ENCODE results near the gene TMEM53. TPM values are rescaled to one million over a fixed set of nuclear protein-coding genes. Genes with fewer than 3 reads are reported as not detected.

The TMEM53 gene
- 2.4 TPM for total RNA-seq
- polyA plus RNA-seq: 13.2 TPM

GRCh38 chr1:44674113-44675000 lies at the start of gene TMEM53, which contains the start of gene ARMH1:
TSS of gene TMEM53 (minus strand) at chr1:44674481. CDS start at chr1:44674391, 90 bp downstream.
TSS of gene ARMH1 (plus strand) at chr1:44674714. CDS start at chr1:44689698, 14,984 bp downstream.
- Histone ChIP-seq H3K4me3 (ENCODE audit: low read depth, low read length) (peak within 1 kb of the TSS; percentile 51), H3K4me1 (ENCODE audit: insufficient read depth) (no peaks in the 10 kb centered on the region), H3K27ac (ENCODE audit: low read depth) (peak within 1 kb of the TSS; percentile 95), H3K36me3 (ENCODE audit: insufficient read depth) (no peaks in the 10 kb centered on the region)
- peak; percentile 99 for DNase-seq (ENCODE audit: extremely low spot score)
- WGBS: under 1% methylated on average over 56 of the region's 56 CpGs

- no peaks in the 10 kb centered on the region for H3K36me3 ChIP-seq (ENCODE audit: insufficient read depth)
- H3K4me1 ChIP-seq (ENCODE audit: insufficient read depth): no peaks in the 10 kb centered on the region
- no peak overlapping the region for H3K27ac ChIP-seq (ENCODE audit: low read depth)
- DNase-seq (ENCODE audit: extremely low spot score): no peak
- 82% methylated on average over 28 of the region's 28 CpGs for WGBS
- no peak overlapping the region for H3K4me3 ChIP-seq (ENCODE audit: low read depth, low read length)
Observed at GRCh38 chr1:44723496-44724295, 49.4 kb upstream of the TMEM53 start.

DNA sequence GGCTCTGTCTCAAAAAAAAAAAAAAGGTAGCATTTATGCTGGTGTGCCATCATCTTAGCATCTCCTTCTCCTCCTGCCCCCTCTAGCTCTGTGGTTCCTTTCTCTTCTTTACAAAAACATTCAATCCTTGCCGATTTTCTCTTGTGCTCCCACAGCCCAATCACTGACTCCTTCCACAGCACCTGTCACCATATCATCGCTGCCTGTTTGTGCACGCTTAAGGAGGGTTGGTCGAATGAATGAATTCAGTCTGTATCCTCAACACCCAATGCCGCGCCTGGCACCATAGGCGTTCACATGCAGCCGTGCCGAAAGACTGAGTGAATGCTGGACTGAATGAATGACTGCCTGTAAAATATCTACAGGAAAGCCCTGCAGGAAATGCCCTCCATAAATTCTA lies 48.8 kb upstream of the TMEM53 start:
- WGBS: 85% methylated on average over 9 of the region's 9 CpGs
- no peaks in the 10 kb centered on the region for H3K36me3 ChIP-seq (ENCODE audit: insufficient read depth)
- no peak for DNase-seq (ENCODE audit: extremely low spot score)
- H3K4me1 ChIP-seq (ENCODE audit: insufficient read depth): no peaks in the 10 kb centered on the region
- H3K27ac ChIP-seq (ENCODE audit: low read depth): no peak overlapping the region
- H3K4me3 ChIP-seq (ENCODE audit: low read depth, low read length): no peak overlapping the region

- no peak overlapping the region for H3K4me3 ChIP-seq (ENCODE audit: low read depth, low read length)
- no peaks in the 10 kb centered on the region for H3K4me1 ChIP-seq (ENCODE audit: insufficient read depth)
- WGBS: 32% methylated on average over 14 of the region's 14 CpGs
- peak; percentile 46 for DNase-seq (ENCODE audit: extremely low spot score)
- H3K27ac ChIP-seq (ENCODE audit: low read depth): peak overlapping the region; percentile 12
- no peaks in the 10 kb centered on the region for H3K36me3 ChIP-seq (ENCODE audit: insufficient read depth)
Observed at GRCh38 chr1:44721485-44722361, 47.4 kb upstream of the TMEM53 start.

DNA sequence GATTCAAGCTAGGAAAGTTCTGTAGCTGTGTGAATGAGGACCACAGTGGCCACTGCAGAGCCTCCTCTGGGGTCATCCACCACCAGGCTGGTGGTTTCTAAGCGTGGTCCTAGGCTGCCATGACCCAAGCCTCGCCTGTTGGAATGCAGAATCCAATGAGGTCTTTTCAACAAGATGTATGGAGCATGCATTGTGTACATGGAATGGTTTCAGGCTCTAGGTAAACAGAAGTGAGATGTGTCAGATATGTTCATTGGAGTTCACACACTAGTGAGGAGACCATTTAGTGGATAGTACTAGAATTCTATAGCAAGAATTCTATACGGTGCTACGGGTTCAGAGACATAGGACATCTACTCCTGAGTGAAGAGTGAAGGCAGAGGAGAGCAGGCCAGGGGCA lies 46.0 kb upstream of the TMEM53 start:
- 77% methylated on average over 4 of the region's 4 CpGs for WGBS
- Histone ChIP-seq H3K27ac (ENCODE audit: low read depth) (no peak overlapping the region), H3K4me1 (ENCODE audit: insufficient read depth) (no peaks in the 10 kb centered on the region), H3K4me3 (ENCODE audit: low read depth, low read length) (no peak overlapping the region), H3K36me3 (ENCODE audit: insufficient read depth) (no peaks in the 10 kb centered on the region)
- no peak for DNase-seq (ENCODE audit: extremely low spot score)

DNA sequence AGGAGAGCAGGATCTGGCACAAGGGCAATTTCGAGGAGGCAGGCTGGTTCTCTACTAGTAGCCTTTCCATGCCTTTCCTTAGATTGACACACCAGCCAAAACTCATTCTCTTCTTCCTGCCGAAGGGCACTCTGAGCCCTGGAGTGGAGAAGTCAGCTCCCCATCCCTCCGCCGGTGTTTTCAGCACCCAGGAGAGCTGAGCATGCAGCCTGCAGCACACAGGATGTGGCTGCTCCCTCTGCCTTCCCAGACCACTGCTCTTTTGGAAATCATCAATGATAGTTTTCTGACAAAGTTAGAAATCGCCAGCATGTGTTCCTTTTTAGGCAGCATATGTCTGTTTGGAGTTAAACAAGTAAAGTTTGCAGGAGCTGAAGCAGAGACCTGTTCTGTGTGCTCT lies 45.0 kb upstream of the TMEM53 start:
- H3K4me3 ChIP-seq (ENCODE audit: low read depth, low read length): no peak overlapping the region

GRCh38 chr1:44718091-44718490 lies 43.8 kb upstream of the TMEM53 start:
- H3K27ac ChIP-seq (ENCODE audit: low read depth): no peak overlapping the region
- no peak overlapping the region for H3K4me3 ChIP-seq (ENCODE audit: low read depth, low read length)
- DNase-seq (ENCODE audit: extremely low spot score): no peak
- H3K4me1 ChIP-seq (ENCODE audit: insufficient read depth): no peaks in the 10 kb centered on the region
- H3K36me3 ChIP-seq (ENCODE audit: insufficient read depth): no peaks in the 10 kb centered on the region
- 87% methylated on average over 6 of the region's 6 CpGs for WGBS

More for the DNA sequence above, 45.0 kb upstream of the TMEM53 start:
- 54% methylated on average over 5 of the region's 5 CpGs for WGBS
- no peak for DNase-seq (ENCODE audit: extremely low spot score)
- Histone ChIP-seq H3K36me3 (ENCODE audit: insufficient read depth) (no peaks in the 10 kb centered on the region), H3K4me1 (ENCODE audit: insufficient read depth) (no peaks in the 10 kb centered on the region), H3K27ac (ENCODE audit: low read depth) (no peak overlapping the region)

DNA sequence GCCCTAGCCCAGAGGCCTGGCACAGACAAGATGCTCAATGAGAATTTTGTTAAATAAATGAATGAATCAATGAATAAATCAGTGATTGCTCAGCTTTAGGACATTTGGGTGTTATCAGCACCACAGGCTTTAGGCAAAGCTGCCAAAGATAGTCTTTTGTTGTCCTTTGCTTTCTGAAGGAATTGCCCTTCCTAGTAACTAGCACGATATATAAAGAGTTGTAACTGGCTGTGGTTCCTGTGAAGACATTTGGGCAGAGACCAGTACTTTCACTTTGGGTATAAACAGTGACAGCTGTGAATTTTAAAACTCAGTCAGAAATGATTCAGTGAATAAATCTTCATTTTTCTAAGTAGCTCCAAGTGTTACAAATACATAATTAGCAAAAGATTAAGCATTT lies 43.4 kb upstream of the TMEM53 start:
- DNase-seq (ENCODE audit: extremely low spot score): no peak
- Histone ChIP-seq H3K36me3 (ENCODE audit: insufficient read depth) (no peaks in the 10 kb centered on the region), H3K27ac (ENCODE audit: low read depth) (no peak overlapping the region), H3K4me1 (ENCODE audit: insufficient read depth) (no peaks in the 10 kb centered on the region), H3K4me3 (ENCODE audit: low read depth, low read length) (no peak overlapping the region)
- WGBS: 28% methylated on average over 1 of the region's 1 CpG

DNA sequence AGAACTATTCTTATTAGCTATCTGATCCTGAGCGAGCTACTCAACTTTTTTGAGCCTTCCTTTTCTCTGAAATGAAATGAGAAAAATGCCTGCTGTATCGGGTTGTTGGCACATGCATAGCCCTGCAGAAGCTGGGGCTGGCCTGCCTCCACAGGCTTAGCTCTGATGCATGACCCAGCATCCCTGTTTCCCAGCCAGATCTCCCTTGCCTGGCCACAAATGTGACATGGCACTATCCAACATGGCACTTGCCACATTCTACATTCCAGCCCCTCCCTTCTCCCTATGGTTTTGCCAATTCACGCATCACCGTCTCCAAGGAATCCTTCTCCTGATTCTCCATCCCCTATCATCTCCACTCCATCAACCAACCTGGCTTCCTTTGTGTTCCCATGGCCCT lies 42.9 kb upstream of the TMEM53 start:
- Histone ChIP-seq H3K27ac (ENCODE audit: low read depth) (no peak overlapping the region), H3K36me3 (ENCODE audit: insufficient read depth) (no peaks in the 10 kb centered on the region), H3K4me3 (ENCODE audit: low read depth, low read length) (no peak overlapping the region), H3K4me1 (ENCODE audit: insufficient read depth) (no peaks in the 10 kb centered on the region)
- DNase-seq (ENCODE audit: extremely low spot score): no peak
- 75% methylated on average over 4 of the region's 4 CpGs for WGBS

DNA sequence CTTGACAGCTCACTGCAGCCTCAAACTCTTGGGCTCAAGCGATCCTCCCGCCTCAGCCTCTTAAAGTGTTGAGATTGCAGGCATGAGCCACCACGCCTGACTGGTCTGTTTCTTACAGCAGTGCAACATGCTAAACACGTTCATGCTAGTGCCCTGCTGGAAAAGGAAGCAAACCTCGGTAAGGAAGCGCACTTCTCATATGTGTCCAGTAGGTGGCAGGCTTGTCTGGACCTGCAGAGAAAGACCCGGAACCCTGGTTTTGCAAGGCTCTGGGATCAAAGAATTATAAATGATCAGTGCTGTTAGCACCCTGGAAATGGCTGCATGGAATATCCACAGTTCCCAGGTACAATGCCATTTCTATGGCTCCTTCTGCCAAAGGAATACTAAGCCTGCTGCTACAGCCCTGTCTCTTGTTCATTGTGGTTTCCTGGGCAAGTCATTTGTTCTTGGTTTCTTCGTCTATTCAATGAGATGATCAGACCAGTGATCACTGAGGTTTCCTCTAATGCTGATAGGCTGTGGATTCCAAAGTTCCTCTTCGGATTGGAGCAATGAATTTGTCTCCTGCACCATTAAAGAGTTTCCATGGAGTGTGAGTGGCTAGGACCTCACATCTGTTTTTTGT lies 40.8 kb upstream of the TMEM53 start:
- Histone ChIP-seq H3K4me3 (ENCODE audit: low read depth, low read length) (no peak overlapping the region), H3K4me1 (ENCODE audit: insufficient read depth) (no peaks in the 10 kb centered on the region), H3K36me3 (ENCODE audit: insufficient read depth) (no peaks in the 10 kb centered on the region), H3K27ac (ENCODE audit: low read depth) (no peak overlapping the region)
- WGBS: 11% methylated on average over 9 of the region's 9 CpGs
- no peak for DNase-seq (ENCODE audit: extremely low spot score)

GRCh38 chr1:44714532-44714931 lies 40.3 kb upstream of the TMEM53 start:
- no peak for DNase-seq (ENCODE audit: extremely low spot score)
- no peak overlapping the region for H3K4me3 ChIP-seq (ENCODE audit: low read depth, low read length)
- H3K36me3 ChIP-seq (ENCODE audit: insufficient read depth): no peaks in the 10 kb centered on the region
- no peaks in the 10 kb centered on the region for H3K4me1 ChIP-seq (ENCODE audit: insufficient read depth)
- H3K27ac ChIP-seq (ENCODE audit: low read depth): no peak overlapping the region
- WGBS: 86% methylated on average over 7 of the region's 7 CpGs

- H3K4me3 ChIP-seq (ENCODE audit: low read depth, low read length): no peak overlapping the region
- H3K27ac ChIP-seq (ENCODE audit: low read depth): no peak overlapping the region
- 57% methylated on average over 6 of the region's 6 CpGs for WGBS
- no peaks in the 10 kb centered on the region for H3K36me3 ChIP-seq (ENCODE audit: insufficient read depth)
- no peaks in the 10 kb centered on the region for H3K4me1 ChIP-seq (ENCODE audit: insufficient read depth)
- no peak for DNase-seq (ENCODE audit: extremely low spot score)
Observed at GRCh38 chr1:44713321-44713781, 39.1 kb upstream of the TMEM53 start.
